EH (cell line): Measurements from ENCODE around the gene PLPPR2.
"Not testable (repeated sequence)": the region's sequence is repeated elsewhere in the genome, so short reads cannot be mapped to it uniquely, and the experiment has no call there.

Experiments used
- DNase-seq: peaks from one replicate; pipeline ENCODE4 v3.0.0-alpha.2; 2015; ENCODE audit warnings: low read depth

Gene PLPPR2

GRCh38 chr19:11339254-11340098 is 15.8 kb upstream of the PLPPR2 start, which contains the start of gene RAB3D:
Gene RAB3D (minus strand): TSS chr19:11339657. CDS start chr19:11337399, 2,258 bp downstream.
- DNase-seq: peak; percentile 90

GRCh38 chr19:11340099-11340467 is 15.1 kb upstream of the PLPPR2 start:
- DNase-seq: not testable (repeated sequence)

GRCh38 chr19:11342429-11342828 is 12.8 kb upstream of the PLPPR2 start:
- no peak for DNase-seq

- DNase-seq: no peak
These were observed 10.0 kb upstream of the PLPPR2 start for GRCh38 chr19:11345122-11345803.

GRCh38 chr19:11346104-11346940 is 8.9 kb upstream of the PLPPR2 start, which contains the start of the genes CCDC159 and TMEM205:
Gene CCDC159 (plus strand): TSS chr19:11346519. CDS start chr19:11346607, 88 bp downstream.
Gene TMEM205 (minus strand): TSS chr19:11346268. CDS start chr19:11345619, 649 bp downstream.
- peak; percentile 99 for DNase-seq

GRCh38 chr19:11347546-11348039 is 7.6 kb upstream of the PLPPR2 start:
- no peak for DNase-seq

GRCh38 chr19:11349171-11349570 is 6.1 kb upstream of the PLPPR2 start:
- no peak for DNase-seq

- DNase-seq: not testable (repeated sequence)
These were observed 1.1 kb upstream of the PLPPR2 start for GRCh38 chr19:11354102-11354501.

GRCh38 chr19:11356074-11356397 is 804 bp downstream of the PLPPR2 start:
- DNase-seq: no peak

- DNase-seq: no peak
These were observed 1.7 kb downstream of the PLPPR2 start for GRCh38 chr19:11356676-11357550.

GRCh38 chr19:11359421-11359820 is 4.2 kb downstream of the PLPPR2 start:
- no peak for DNase-seq

GRCh38 chr19:11361037-11361770 is 6.0 kb downstream of the PLPPR2 start:
- no peak for DNase-seq

GRCh38 chr19:11361771-11362731 is 6.8 kb downstream of the PLPPR2 start:
- no peak for DNase-seq

GRCh38 chr19:11363881-11364280 is 8.6 kb downstream of the PLPPR2 start:
- DNase-seq: no peak

- DNase-seq: no peak
These were observed 9.2 kb downstream of the PLPPR2 start for GRCh38 chr19:11364296-11364904.

- DNase-seq: no peak
These were observed 9.7 kb downstream of the PLPPR2 start for GRCh38 chr19:11364935-11365334.

- DNase-seq: no peak
These were observed 10.4 kb downstream of the PLPPR2 start for GRCh38 chr19:11365557-11366117.

- no peak for DNase-seq
These were observed 12.3 kb downstream of the PLPPR2 start for GRCh38 chr19:11367528-11367927.
